Measurements from ENCODE around the gene RAX2.

Gene RAX2

GRCh38 chr19:3762501-3763459 is 9.2 kb downstream of the RAX2 start, which contains the start of gene MRPL54:
Gene MRPL54, plus strand, starts transcription at chr19:3762682. Its CDS starts 19 bp downstream, at chr19:3762701.
- Histone ChIP-seq H3K36me3 (ENCODE audit: control insufficient read depth, insufficient read depth, low read length) (no peaks in the 10 kb centered on the region), H4K8ac (ENCODE audit: low read depth, low read length) (no peak within 1 kb of the TSS), H3K23ac (ENCODE audit: low read length) (no peak within 1 kb of the TSS), H3K27me3 (ENCODE audit: insufficient read depth, low read length, poor library complexity) (no peaks in the 10 kb centered on the region), H3K4me1 (ENCODE audit: control insufficient read depth, low read depth, low read length) (no peaks in the 10 kb centered on the region), H3K4me3 (ENCODE audit: low read length) (peak within 1 kb of the TSS; percentile 78), H2BK120ac (ENCODE audit: low read depth, low read length) (no peak within 1 kb of the TSS), H2BK5ac (ENCODE audit: low read length) (no peak within 1 kb of the TSS), H4K5ac (ENCODE audit: low read length) (peak within 1 kb of the TSS; percentile 84), H3K9ac (ENCODE audit: low read length) (peak within 1 kb of the TSS; percentile 99), H3K79me1 (ENCODE audit: low read length) (peaks cover 4% of the 10 kb centered on the region), H2AK5ac (ENCODE audit: low read length) (no peak within 1 kb of the TSS), H3K27ac (ENCODE audit: low read depth, low read length) (peak within 1 kb of the TSS; percentile 89), H3K4me2 (ENCODE audit: low read length) (peak within 1 kb of the TSS; percentile 42), H3K79me2 (ENCODE audit: control insufficient read depth, insufficient read depth, low read length) (peaks cover 4% of the 10 kb centered on the region), H2BK15ac (replicated peaks; ENCODE audit: low read depth) (no peak within 1 kb of the TSS), H3K56ac (ENCODE audit: low read length) (peak within 1 kb of the TSS; percentile 94), H3K18ac (ENCODE audit: low read length) (peak within 1 kb of the TSS; percentile 75), H3K4ac (ENCODE audit: low read depth, low read length) (no peak within 1 kb of the TSS)
- peak; percentile 99 for DNase-seq
- no CpG with 5 or more reads among the region's 47 CpGs for WGBS (ENCODE audit: extremely low coverage, insufficient coverage, low lambda C conversion rate)

GRCh38 chr19:3762130-3762473 is 9.9 kb downstream of the RAX2 start:
- Histone ChIP-seq H3K79me1 (ENCODE audit: low read length) (peaks cover 4% of the 10 kb centered on the region), H3K9ac (ENCODE audit: low read length) (no peak overlapping the region), H3K4me2 (ENCODE audit: low read length) (no peak overlapping the region), H3K4ac (ENCODE audit: low read depth, low read length) (no peak overlapping the region), H3K36me3 (ENCODE audit: control insufficient read depth, insufficient read depth, low read length) (no peaks in the 10 kb centered on the region), H2BK120ac (ENCODE audit: low read depth, low read length) (no peak overlapping the region), H3K27ac (ENCODE audit: low read depth, low read length) (no peak overlapping the region), H2BK15ac (replicated peaks; ENCODE audit: low read depth) (no peak overlapping the region), H3K4me1 (ENCODE audit: control insufficient read depth, low read depth, low read length) (no peaks in the 10 kb centered on the region), H3K18ac (ENCODE audit: low read length) (no peak overlapping the region), H3K56ac (ENCODE audit: low read length) (peak overlapping the region; percentile 67), H3K27me3 (ENCODE audit: insufficient read depth, low read length, poor library complexity) (no peaks in the 10 kb centered on the region), H3K23ac (ENCODE audit: low read length) (no peak overlapping the region), H4K8ac (ENCODE audit: low read depth, low read length) (no peak overlapping the region), H2BK5ac (ENCODE audit: low read length) (no peak overlapping the region), H3K79me2 (ENCODE audit: control insufficient read depth, insufficient read depth, low read length) (peaks cover 4% of the 10 kb centered on the region), H3K4me3 (ENCODE audit: low read length) (no peak overlapping the region), H2AK5ac (ENCODE audit: low read length) (no peak overlapping the region), H4K5ac (ENCODE audit: low read length) (no peak overlapping the region)
- no peak for DNase-seq
- no CpG with 5 or more reads among the region's 1 CpG for WGBS (ENCODE audit: extremely low coverage, insufficient coverage, low lambda C conversion rate)

GRCh38 chr19:3761382-3762129 is 10.5 kb downstream of the RAX2 start, which contains the start of gene APBA3:
Gene APBA3, minus strand, starts transcription at chr19:3761692. Its CDS starts 1,428 bp downstream, at chr19:3760264.
- peak; percentile 93 for DNase-seq
- H4K8ac ChIP-seq (ENCODE audit: low read depth, low read length) = peak within 1 kb of the TSS; percentile 30
- no peaks in the 10 kb centered on the region for H3K27me3 ChIP-seq (ENCODE audit: insufficient read depth, low read length, poor library complexity)

GRCh38 chr19:3760871-3761361 is 11.1 kb downstream of the RAX2 start:
- H3K36me3 ChIP-seq (ENCODE audit: control insufficient read depth, insufficient read depth, low read length) = no peaks in the 10 kb centered on the region
- H3K4me1 ChIP-seq (ENCODE audit: control insufficient read depth, low read depth, low read length) = no peaks in the 10 kb centered on the region
- no peaks in the 10 kb centered on the region for H3K27me3 ChIP-seq (ENCODE audit: insufficient read depth, low read length, poor library complexity)
- H2BK15ac ChIP-seq (replicated peaks; ENCODE audit: low read depth) = no peak overlapping the region
- H3K4ac ChIP-seq (ENCODE audit: low read depth, low read length) = peak overlapping the region; percentile 39
- H4K8ac ChIP-seq (ENCODE audit: low read depth, low read length) = peak overlapping the region; percentile 30
- no peak overlapping the region for H3K23ac ChIP-seq (ENCODE audit: low read length)
- H3K56ac ChIP-seq (ENCODE audit: low read length) = peak overlapping the region; percentile 99
- H3K4me2 ChIP-seq (ENCODE audit: low read length) = peak overlapping the region; percentile 90
- DNase-seq = peak; percentile 14
- H2BK5ac ChIP-seq (ENCODE audit: low read length) = no peak overlapping the region
- peaks cover 4% of the 10 kb centered on the region for H3K79me1 ChIP-seq (ENCODE audit: low read length)
- H3K18ac ChIP-seq (ENCODE audit: low read length) = no peak overlapping the region
- no peak overlapping the region for H3K27ac ChIP-seq (ENCODE audit: low read depth, low read length)
- no peak overlapping the region for H2AK5ac ChIP-seq (ENCODE audit: low read length)
- WGBS (ENCODE audit: extremely low coverage, insufficient coverage, low lambda C conversion rate) = no CpG with 5 or more reads among the region's 7 CpGs
- peaks cover 4% of the 10 kb centered on the region for H3K79me2 ChIP-seq (ENCODE audit: control insufficient read depth, insufficient read depth, low read length)
- no peak overlapping the region for H4K5ac ChIP-seq (ENCODE audit: low read length)
- H2BK120ac ChIP-seq (ENCODE audit: low read depth, low read length) = no peak overlapping the region
- peak overlapping the region; percentile 96 for H3K4me3 ChIP-seq (ENCODE audit: low read length)
- H3K9ac ChIP-seq (ENCODE audit: low read length) = peak overlapping the region; percentile 99

More at GRCh38 chr19:3761382-3762129, 10.5 kb downstream of the RAX2 start, which contains the start of gene APBA3:
- H2AK5ac ChIP-seq (ENCODE audit: low read length) = no peak within 1 kb of the TSS
- H3K56ac ChIP-seq (ENCODE audit: low read length) = peak within 1 kb of the TSS; percentile 99
- no peaks in the 10 kb centered on the region for H3K36me3 ChIP-seq (ENCODE audit: control insufficient read depth, insufficient read depth, low read length)
- peak within 1 kb of the TSS; percentile 99 for H3K9ac ChIP-seq (ENCODE audit: low read length)
- peak within 1 kb of the TSS; percentile 39 for H3K4ac ChIP-seq (ENCODE audit: low read depth, low read length)
- no peak within 1 kb of the TSS for H2BK5ac ChIP-seq (ENCODE audit: low read length)
- no peak within 1 kb of the TSS for H3K23ac ChIP-seq (ENCODE audit: low read length)
- peaks cover 4% of the 10 kb centered on the region for H3K79me2 ChIP-seq (ENCODE audit: control insufficient read depth, insufficient read depth, low read length)
- H3K4me1 ChIP-seq (ENCODE audit: control insufficient read depth, low read depth, low read length) = no peaks in the 10 kb centered on the region
- no peak within 1 kb of the TSS for H2BK15ac ChIP-seq (replicated peaks; ENCODE audit: low read depth)
- H3K27ac ChIP-seq (ENCODE audit: low read depth, low read length) = peak within 1 kb of the TSS; percentile 89
- H3K4me2 ChIP-seq (ENCODE audit: low read length) = peak within 1 kb of the TSS; percentile 90
- no CpG with 5 or more reads among the region's 45 CpGs for WGBS (ENCODE audit: extremely low coverage, insufficient coverage, low lambda C conversion rate)
- peak within 1 kb of the TSS; percentile 75 for H3K18ac ChIP-seq (ENCODE audit: low read length)
- H2BK120ac ChIP-seq (ENCODE audit: low read depth, low read length) = no peak within 1 kb of the TSS
- H3K4me3 ChIP-seq (ENCODE audit: low read length) = peak within 1 kb of the TSS; percentile 96
- peaks cover 4% of the 10 kb centered on the region for H3K79me1 ChIP-seq (ENCODE audit: low read length)
- H4K5ac ChIP-seq (ENCODE audit: low read length) = no peak within 1 kb of the TSS

GRCh38 chr19:3759482-3760254 is 12.4 kb downstream of the RAX2 start:
- H2BK15ac ChIP-seq (replicated peaks; ENCODE audit: low read depth) = no peak overlapping the region
- H3K36me3 ChIP-seq (ENCODE audit: control insufficient read depth, insufficient read depth, low read length) = no peaks in the 10 kb centered on the region
- H3K79me2 ChIP-seq (ENCODE audit: control insufficient read depth, insufficient read depth, low read length) = peaks cover 4% of the 10 kb centered on the region
- H3K79me1 ChIP-seq (ENCODE audit: low read length) = peaks cover 4% of the 10 kb centered on the region
- no peak overlapping the region for H3K18ac ChIP-seq (ENCODE audit: low read length)
- no peak overlapping the region for H4K8ac ChIP-seq (ENCODE audit: low read depth, low read length)
- no peak overlapping the region for H3K9ac ChIP-seq (ENCODE audit: low read length)
- no peak overlapping the region for H4K5ac ChIP-seq (ENCODE audit: low read length)
- WGBS (ENCODE audit: extremely low coverage, insufficient coverage, low lambda C conversion rate) = no CpG with 5 or more reads among the region's 19 CpGs
- no peak overlapping the region for H3K27ac ChIP-seq (ENCODE audit: low read depth, low read length)
- H3K4me1 ChIP-seq (ENCODE audit: control insufficient read depth, low read depth, low read length) = no peaks in the 10 kb centered on the region
- no peak for DNase-seq
- no peak overlapping the region for H2BK120ac ChIP-seq (ENCODE audit: low read depth, low read length)
- H3K23ac ChIP-seq (ENCODE audit: low read length) = no peak overlapping the region
- no peak overlapping the region for H3K4me3 ChIP-seq (ENCODE audit: low read length)
- H3K4me2 ChIP-seq (ENCODE audit: low read length) = no peak overlapping the region
- no peak overlapping the region for H2AK5ac ChIP-seq (ENCODE audit: low read length)
- no peak overlapping the region for H2BK5ac ChIP-seq (ENCODE audit: low read length)
- no peak overlapping the region for H3K4ac ChIP-seq (ENCODE audit: low read depth, low read length)
- H3K56ac ChIP-seq (ENCODE audit: low read length) = no peak overlapping the region
- no peaks in the 10 kb centered on the region for H3K27me3 ChIP-seq (ENCODE audit: insufficient read depth, low read length, poor library complexity)
